ENCODE data around the gene GPD2. TPM values are rescaled to one million over a fixed set of nuclear protein-coding genes. Genes with fewer than 3 reads are reported as not detected.
"Not testable (repeated sequence)": the region's sequence is repeated elsewhere in the genome, so short reads cannot be mapped to it uniquely, and the experiment has no call there.

The GPD2 gene
- total and polyA plus RNA-seq, 2 of the 4 experiments (the other 2 are of a cell fraction), result 20.4 to 100 TPM

DNA sequence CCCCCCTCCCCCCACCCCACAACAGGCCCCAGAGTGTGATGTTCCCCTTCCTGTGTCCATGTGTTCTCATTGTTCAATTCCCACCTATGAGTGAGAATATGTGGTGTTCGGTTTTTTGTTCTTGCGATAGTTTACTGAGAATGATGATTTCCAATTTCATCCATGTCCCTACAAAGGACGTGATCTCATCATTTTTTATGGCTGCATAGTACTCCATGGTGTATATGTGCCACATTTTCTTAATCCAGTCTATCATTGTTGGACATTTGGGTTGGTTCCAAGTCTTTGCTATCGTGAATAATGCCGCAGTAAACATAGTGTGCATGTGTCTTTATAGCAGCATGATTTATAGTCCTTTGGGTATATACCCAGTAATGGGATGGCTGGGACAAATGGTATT lies 92.4 kb downstream of the GPD2 start:
- H3K14ac ChIP-seq (replicated peaks; ENCODE audit: low read depth, low read length); in situ Hi-C loops (cut with MboI; ENCODE audit: low sequenced_read_pairs); H4K91ac ChIP-seq (ENCODE audit: insufficient read depth, low read depth, low read length); dilution Hi-C loops (cut with HindIII; ENCODE audit: low sequenced_read_pairs, unreplicated experiment); H2BK20ac ChIP-seq (ENCODE audit: low read depth, low read length); H3K27me3 ChIP-seq (ENCODE audit: control insufficient read depth, insufficient read depth, low read length); H3K9me1 ChIP-seq (ENCODE audit: insufficient read depth, low read length); H2BK120ac ChIP-seq (ENCODE audit: low read depth, low read length); POLR2A ChIA-PET (ENCODE audit: unreplicated experiment); H3K79me1 ChIP-seq (ENCODE audit: low read depth in 1 of 2, low read length in 2 of 2); H3K9ac ChIP-seq (ENCODE audit: low read depth, low read length); DNase-seq; H3K4me2 ChIP-seq (ENCODE audit: low read depth, low read length); intact Hi-C loops (cut with micrococcal nuclease); BruUV-seq (replicated peaks); H3K36me3 ChIP-seq (ENCODE audit: control insufficient read depth, insufficient read depth, low read length); H4K5ac ChIP-seq (ENCODE audit: low read depth, low read length); H4K8ac ChIP-seq (ENCODE audit: low read depth in 2 of 2, low read length in 2 of 2); H3K23ac ChIP-seq (ENCODE audit: low read depth, low read length); H3K4me3 ChIP-seq (ENCODE audit: insufficient read depth, low read depth, low read length); H3K56ac ChIP-seq (ENCODE audit: extremely low read depth, insufficient read depth, low read length); H3K9me3 ChIP-seq (ENCODE audit: control insufficient read depth, insufficient read depth, low read length); H3K27ac ChIP-seq (ENCODE audit: insufficient read depth, low read length); H3K4ac ChIP-seq (ENCODE audit: low read depth, low read length); H2BK15ac ChIP-seq (ENCODE audit: low read depth, low read length); H2BK5ac ChIP-seq (ENCODE audit: low read depth, low read length, poor library complexity, severe bottlenecking); H2AFZ ChIP-seq (replicated peaks; ENCODE audit: low read length, poor library complexity); H3K4me1 ChIP-seq (ENCODE audit: control insufficient read depth, insufficient read depth, low read length); H2AK9ac ChIP-seq (replicated peaks; ENCODE audit: low read depth, low read length, poor library complexity); ATAC-seq (ENCODE audit: low read depth); H3K18ac ChIP-seq (ENCODE audit: low read depth, low read length); H2AK5ac ChIP-seq (ENCODE audit: low read depth, low read length); CTCF ChIA-PET; H4K20me1 ChIP-seq (ENCODE audit: insufficient read depth, low read length): not testable (repeated sequence)
- WGBS, 2 experiments (ENCODE audit: extremely low coverage in 2 of 2, insufficient read length in 1 of 2), result no CpG with 5 or more reads among the region's 5 CpGs

Data from IMR-90 (cell line).